ENCODE data around the gene TTC5.

The TTC5 gene

GRCh38 chr14:20333494-20333841 lies 27.7 kb upstream of the TTC5 start:
- peak overlapping the region; percentile 46 for H3K27ac ChIP-seq
- in situ Hi-C loops (cut with HindIII; ENCODE audit: low pct_ligation_motif_present, low sequenced_read_pairs), result no loop called here
- TF ChIP-seq, protein P1, sequence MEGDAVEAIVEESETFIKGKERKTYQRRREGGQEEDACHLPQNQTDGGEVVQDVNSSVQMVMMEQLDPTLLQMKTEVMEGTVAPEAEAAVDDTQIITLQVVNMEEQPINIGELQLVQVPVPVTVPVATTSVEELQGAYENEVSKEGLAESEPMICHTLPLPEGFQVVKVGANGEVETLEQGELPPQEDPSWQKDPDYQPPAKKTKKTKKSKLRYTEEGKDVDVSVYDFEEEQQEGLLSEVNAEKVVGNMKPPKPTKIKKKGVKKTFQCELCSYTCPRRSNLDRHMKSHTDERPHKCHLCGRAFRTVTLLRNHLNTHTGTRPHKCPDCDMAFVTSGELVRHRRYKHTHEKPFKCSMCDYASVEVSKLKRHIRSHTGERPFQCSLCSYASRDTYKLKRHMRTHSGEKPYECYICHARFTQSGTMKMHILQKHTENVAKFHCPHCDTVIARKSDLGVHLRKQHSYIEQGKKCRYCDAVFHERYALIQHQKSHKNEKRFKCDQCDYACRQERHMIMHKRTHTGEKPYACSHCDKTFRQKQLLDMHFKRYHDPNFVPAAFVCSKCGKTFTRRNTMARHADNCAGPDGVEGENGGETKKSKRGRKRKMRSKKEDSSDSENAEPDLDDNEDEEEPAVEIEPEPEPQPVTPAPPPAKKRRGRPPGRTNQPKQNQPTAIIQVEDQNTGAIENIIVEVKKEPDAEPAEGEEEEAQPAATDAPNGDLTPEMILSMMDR (IDR thresholded peaks at IDR 0.05; ENCODE audit: low read depth, low read length, missing control alignments), result no peak

DNA sequence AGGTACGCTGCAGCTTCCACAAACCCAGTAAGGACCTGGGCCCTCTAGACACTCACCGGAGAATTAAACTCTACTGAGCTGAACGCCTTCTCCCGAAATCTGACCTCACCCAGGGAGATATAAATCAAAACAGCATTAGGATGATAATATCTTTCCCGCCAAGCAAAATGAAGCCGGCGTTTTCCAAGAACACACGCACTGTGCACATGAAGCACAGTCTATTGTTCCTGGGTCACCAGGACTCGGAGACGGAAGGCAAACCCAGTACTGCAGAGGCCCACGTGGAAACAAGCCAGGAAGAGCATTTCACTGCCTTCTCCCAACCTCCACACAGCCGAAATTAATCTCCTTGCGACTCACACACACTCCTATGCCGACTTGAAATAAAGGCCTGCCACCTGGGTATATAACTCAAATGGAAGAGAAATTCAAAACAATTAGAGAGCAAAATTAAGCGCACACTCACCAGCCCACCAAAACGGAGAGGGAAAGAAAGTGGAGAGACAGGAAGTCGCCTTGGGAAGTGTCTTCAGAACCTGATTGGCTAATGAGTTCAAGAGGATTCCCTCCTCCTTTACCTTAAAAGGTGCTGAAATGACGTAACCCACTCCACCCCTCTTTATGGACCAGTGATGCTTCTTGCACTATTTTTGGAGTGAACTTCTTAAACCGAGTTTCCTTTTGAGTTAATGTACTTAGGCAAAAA lies 27.2 kb upstream of the TTC5 start, which contains the start of gene CCNB1IP1:
TSS of gene CCNB1IP1 (minus strand) at position 492 of the 706 bp plus-strand sequence. CDS start 16,756 bp downstream, outside the sequence.
- TF ChIP-seq, protein P1 (IDR thresholded peaks at IDR 0.05; ENCODE audit: low read depth, low read length, missing control alignments), result no peak
- Histone ChIP-seq H3K4me3 (ENCODE audit: low read depth, low read length) (peak within 1 kb of the TSS; percentile 83), H3K27me3 (replicated peaks) (no peaks in the 10 kb centered on the region), H3K27ac (peak within 1 kb of the TSS; percentile 46), H3K36me3 (replicated peaks) (peaks cover 2% of the 10 kb centered on the region)
- peak; percentile 84 for DNase-seq
- in situ Hi-C loops (cut with HindIII; ENCODE audit: low pct_ligation_motif_present, low sequenced_read_pairs), result no loop called here

More at GRCh38 chr14:20333494-20333841, 27.7 kb upstream of the TTC5 start:
- Histone ChIP-seq H3K27me3 (replicated peaks) (no peaks in the 10 kb centered on the region), H3K36me3 (replicated peaks) (peaks cover 2% of the 10 kb centered on the region), H3K4me3 (ENCODE audit: low read depth, low read length) (peak overlapping the region; percentile 83)
- DNase-seq, result no peak

- TF ChIP-seq, protein P1 (IDR thresholded peaks at IDR 0.05; ENCODE audit: low read depth, low read length, missing control alignments), result no peak
- in situ Hi-C loops (cut with HindIII; ENCODE audit: low pct_ligation_motif_present, low sequenced_read_pairs), result no loop called here
- no peaks in the 10 kb centered on the region for H3K27me3 ChIP-seq (replicated peaks)
Observed at GRCh38 chr14:20332431-20332787, 26.7 kb upstream of the TTC5 start.

GRCh38 chr14:20331053-20331613 lies 25.4 kb upstream of the TTC5 start:
- peaks cover 8% of the 10 kb centered on the region for H3K36me3 ChIP-seq (replicated peaks)
- no peak for DNase-seq
- H3K27me3 ChIP-seq (replicated peaks), result no peaks in the 10 kb centered on the region
- in situ Hi-C loops (cut with HindIII; ENCODE audit: low pct_ligation_motif_present, low sequenced_read_pairs), result no loop called here
- TF ChIP-seq, protein P1 (IDR thresholded peaks at IDR 0.05; ENCODE audit: low read depth, low read length, missing control alignments), result no peak
- H3K27ac ChIP-seq, result no peak overlapping the region
- peak overlapping the region; percentile 3 for H3K4me3 ChIP-seq (ENCODE audit: low read depth, low read length)

More at GRCh38 chr14:20332431-20332787, 26.7 kb upstream of the TTC5 start:
- no peak for DNase-seq
- Histone ChIP-seq H3K36me3 (replicated peaks) (peaks cover 2% of the 10 kb centered on the region), H3K27ac (peak overlapping the region; percentile 46), H3K4me3 (ENCODE audit: low read depth, low read length) (peak overlapping the region; percentile 83)

DNA sequence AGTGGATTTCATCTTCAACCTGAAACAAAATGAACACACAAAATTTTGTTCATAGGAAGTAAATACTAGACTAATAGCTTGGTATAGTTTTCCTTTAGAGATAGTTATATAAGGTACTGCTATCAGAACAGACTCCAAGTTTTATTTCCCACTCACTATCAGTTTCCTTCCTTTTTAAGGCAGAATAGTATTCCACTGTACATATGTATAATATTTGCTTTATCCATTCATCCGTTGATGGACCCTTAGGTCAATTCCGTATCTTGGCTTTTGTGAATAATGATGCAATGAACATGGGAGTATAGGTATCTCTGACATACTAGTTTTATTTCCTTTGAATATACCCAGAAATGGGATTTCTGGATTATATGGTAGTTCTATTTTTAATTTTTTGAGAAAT lies 23.6 kb upstream of the TTC5 start:
- Histone ChIP-seq H3K4me3 (ENCODE audit: low read depth, low read length) (no peak overlapping the region), H3K27me3 (replicated peaks) (no peaks in the 10 kb centered on the region), H3K36me3 (replicated peaks) (peaks cover 19% of the 10 kb centered on the region), H3K27ac (no peak overlapping the region)
- TF ChIP-seq, protein P1 (IDR thresholded peaks at IDR 0.05; ENCODE audit: low read depth, low read length, missing control alignments), result no peak
- in situ Hi-C loops (cut with HindIII; ENCODE audit: low pct_ligation_motif_present, low sequenced_read_pairs), result no loop called here
- DNase-seq, result no peak

All from brain microvascular endothelial cell (primary cell).